Measurements from ENCODE around the gene HOOK2.

GRCh38 chr19:12721656-12722565, 53.4 kb downstream of the HOOK2 start:
- TF ChIP-seq, protein P1, sequence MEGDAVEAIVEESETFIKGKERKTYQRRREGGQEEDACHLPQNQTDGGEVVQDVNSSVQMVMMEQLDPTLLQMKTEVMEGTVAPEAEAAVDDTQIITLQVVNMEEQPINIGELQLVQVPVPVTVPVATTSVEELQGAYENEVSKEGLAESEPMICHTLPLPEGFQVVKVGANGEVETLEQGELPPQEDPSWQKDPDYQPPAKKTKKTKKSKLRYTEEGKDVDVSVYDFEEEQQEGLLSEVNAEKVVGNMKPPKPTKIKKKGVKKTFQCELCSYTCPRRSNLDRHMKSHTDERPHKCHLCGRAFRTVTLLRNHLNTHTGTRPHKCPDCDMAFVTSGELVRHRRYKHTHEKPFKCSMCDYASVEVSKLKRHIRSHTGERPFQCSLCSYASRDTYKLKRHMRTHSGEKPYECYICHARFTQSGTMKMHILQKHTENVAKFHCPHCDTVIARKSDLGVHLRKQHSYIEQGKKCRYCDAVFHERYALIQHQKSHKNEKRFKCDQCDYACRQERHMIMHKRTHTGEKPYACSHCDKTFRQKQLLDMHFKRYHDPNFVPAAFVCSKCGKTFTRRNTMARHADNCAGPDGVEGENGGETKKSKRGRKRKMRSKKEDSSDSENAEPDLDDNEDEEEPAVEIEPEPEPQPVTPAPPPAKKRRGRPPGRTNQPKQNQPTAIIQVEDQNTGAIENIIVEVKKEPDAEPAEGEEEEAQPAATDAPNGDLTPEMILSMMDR (conservative IDR thresholded peaks at IDR 0.05; ENCODE audit: low read length): no peak
- TF ChIP-seq EZH2phosphoT487 (IDR thresholded peaks at IDR 0.05; ENCODE audit: borderline replicate concordance): no peak
